SK-N-SH (cell line): ENCODE results near the gene TINAGL1. TPM values are rescaled to one million over a fixed set of nuclear protein-coding genes. Genes with fewer than 3 reads are reported as not detected.

Source experiments
- CTCF ChIA-PET: fragments of 300-600, 350-600 bp; formaldehyde crosslinking; extraction: SDS; loops from one replicate; lab custom pipeline; 2021; lab: Yijun Ruan, JAX
- POLR2A ChIA-PET: fragments of 350-600 bp; sonication (Branson Sonifier 250); formaldehyde crosslinking; extraction: SDS; loops from one replicate; lab custom pipeline; 2020; ENCODE audit warnings: antibody characterized with exemption, inconsistent platforms; lab: Yijun Ruan, JAX
- DNase-seq: peaks from one replicate; pipeline ENCODE4 v3.0.0; 2012
- H2AFZ ChIP-seq: fragments of 200-600 bp; sonication (generic); 2 replicates; pipeline ENCODE4 v1.8.1; 2016; ENCODE audit warnings: antibody characterized with exemption, mild to moderate bottlenecking, low read depth
- H3F3A ChIP-seq: fragments of 200-600 bp; sonication (generic); replicated peaks from 2 replicates; pipeline ENCODE3; 2016; ENCODE audit warnings: antibody characterized with exemption, mild to moderate bottlenecking; ENCODE audit not compliant: insufficient read depth
- H3K27ac ChIP-seq, 2 experiments: fragments of 200-500 bp in 1 of 2; fragments of 200-600 bp in 1 of 2; sonication (Bioruptor generic) in 1 of 2; sonication (generic), shearing (Covaris generic) in 1 of 2; 2 replicates each; pipeline versions ENCODE4 v1.5.1 to v1.6.1; 2014 to 2016; ENCODE audit warnings: low read depth in 2 of 2, inconsistent platforms in 1 of 2, low read length in 1 of 2, mild to moderate bottlenecking in 1 of 2, mixed read lengths in 1 of 2
- H3K27me3 ChIP-seq: fragments of 200-600 bp; sonication (generic), shearing (Covaris generic); 2 replicates; pipeline ENCODE4 v1.6.1; 2016; ENCODE audit warnings: mixed run types; ENCODE audit not compliant: insufficient read depth
- H3K36me3 ChIP-seq, 2 experiments: fragments of 200-500 bp in 1 of 2; fragments of 200-600 bp in 1 of 2; sonication (Bioruptor generic) in 1 of 2; sonication (generic) in 1 of 2; replicated peaks in 1 of 2; 2 replicates each; pipeline versions ENCODE3 to v1.5.1; 2014 to 2016; ENCODE audit warnings: low read length in 1 of 2, mild to moderate bottlenecking in 1 of 2; ENCODE audit not compliant: insufficient read depth in 2 of 2, control insufficient read depth in 1 of 2
- H3K4me1 ChIP-seq, 2 experiments: fragments of 200-500 bp in 1 of 2; fragments of 200-600 bp in 1 of 2; sonication (Bioruptor generic) in 1 of 2; sonication (generic), shearing (Covaris generic) in 1 of 2; 2 replicates each; pipeline versions ENCODE4 v1.5.1 to v1.6.1; 2014 to 2016; ENCODE audit warnings: low read depth in 1 of 2, low read length in 1 of 2, mixed run types in 1 of 2; ENCODE audit not compliant: insufficient read depth in 2 of 2, control insufficient read depth in 1 of 2
- H3K4me2 ChIP-seq: fragments of 200-600 bp; sonication (generic), shearing (Covaris generic); 2 replicates; pipeline ENCODE4 v1.6.1; 2017; ENCODE audit warnings: mixed run types
- H3K4me3 ChIP-seq, 2 experiments: fragments of 200-500 bp in 1 of 2; fragments of 200-600 bp in 1 of 2; sonication (Bioruptor generic) in 1 of 2; sonication (generic), shearing (Covaris generic) in 1 of 2; 2 replicates each; pipeline versions ENCODE4 v1.5.1 to v1.8.1; 2014 to 2016; ENCODE audit warnings: low read depth in 2 of 2, inconsistent platforms in 1 of 2, low read length in 1 of 2, mild to moderate bottlenecking in 1 of 2, mixed read lengths in 1 of 2, moderate library complexity in 1 of 2
- H3K79me2 ChIP-seq: fragments of 200-600 bp; sonication (generic); 2 replicates; pipeline ENCODE4 v1.8.1; 2017; ENCODE audit warnings: mild to moderate bottlenecking; ENCODE audit not compliant: insufficient read depth
- H3K9ac ChIP-seq: fragments of 200-600 bp; sonication (generic); 2 replicates; pipeline ENCODE4 v1.6.1; 2017; ENCODE audit warnings: mixed run types
- H3K9me2 ChIP-seq: fragments of 200-600 bp; sonication (generic); 2 replicates; pipeline ENCODE4 v1.6.1; 2017; ENCODE audit warnings: mixed run types
- H3K9me3 ChIP-seq: fragments of 200-600 bp; sonication (generic); 2 replicates; pipeline ENCODE4 v1.6.1; 2017; ENCODE audit warnings: mixed run types, mild to moderate bottlenecking, moderate library complexity
- H4K20me1 ChIP-seq: fragments of 200-600 bp; sonication (generic); 2 replicates; pipeline ENCODE4 v1.6.1; 2017; ENCODE audit warnings: mild to moderate bottlenecking, mixed run types; ENCODE audit not compliant: insufficient read depth
- EP300 ChIP-seq, 2 experiments: IDR thresholded peaks; 2 replicates each; pipeline versions ENCODE4 v1.4.0 to v1.6.1; 2012; ENCODE audit warnings: borderline replicate concordance in 1 of 2, low read depth in 1 of 2, low read length in 1 of 2
- EZH2phosphoT487 ChIP-seq: fragments of 200-600 bp; sonication (generic); IDR thresholded peaks from 2 replicates; pipeline ENCODE4 v1.6.1; 2017; ENCODE audit warnings: low read depth, mixed run types, mild to moderate bottlenecking, antibody characterized with exemption, moderate library complexity, borderline replicate concordance
- FOSL2 ChIP-seq: IDR thresholded peaks from 2 replicates; pipeline ENCODE4 v1.4.0; 2012; ENCODE audit warnings: low read depth, mild to moderate bottlenecking, moderate library complexity, borderline replicate concordance
- FOXJ3 ChIP-seq: sonication (generic); formaldehyde crosslinking; IDR thresholded peaks from 2 replicates; pipeline ENCODE4 v1.5.1; 2020; ENCODE audit warnings: mild to moderate bottlenecking, missing genetic modification reagents
- JUND ChIP-seq: IDR thresholded peaks from 2 replicates; pipeline ENCODE4 v1.4.0; 2012
- MEF2A ChIP-seq: IDR thresholded peaks from 2 replicates; pipeline ENCODE4 v1.4.0; 2012; ENCODE audit warnings: low read depth, borderline replicate concordance
- NFIC ChIP-seq: IDR thresholded peaks from 2 replicates; pipeline ENCODE4 v1.4.0; 2012; ENCODE audit warnings: borderline replicate concordance
- POLR2AphosphoS5 ChIP-seq: IDR thresholded peaks from 2 replicates; pipeline ENCODE4 v1.6.1; 2012; ENCODE audit warnings: low read depth, low read length
- RCOR1 ChIP-seq: fragments of 150-350 bp; IDR thresholded peaks from 2 replicates; pipeline ENCODE4 v1.6.1; 2017; ENCODE audit warnings: antibody characterized with exemption, low read length
- TAF1 ChIP-seq: IDR thresholded peaks from 2 replicates; pipeline ENCODE4 v1.6.1; 2012; ENCODE audit warnings: low read depth, mild to moderate bottlenecking, low read length, moderate library complexity, borderline replicate concordance
- TCF12 ChIP-seq: IDR thresholded peaks from 2 replicates; pipeline ENCODE4 v1.4.0; 2012
- YY1 ChIP-seq: IDR thresholded peaks from 2 replicates; pipeline ENCODE4 v1.4.0; 2012; ENCODE audit warnings: low read depth, mild to moderate bottlenecking
- WGBS: methylation state at CpG from one replicate; pipeline ENCODE4 v1.1.6; 2017; ENCODE audit warnings: low lambda C conversion rate; 5-methylcytosine and 5-hydroxymethylcytosine counted together
- polyA plus RNA-seq, 3 experiments: library from polyadenylated mRNA; depleted of rRNA; stranded (reverse); fragments of >200 nt; gene quantifications; 2 replicates each; pipeline ENCODE4 v1.2.3, GENCODE V29; 2012
- TF ChIP-seq, protein P1 (sequence below): IDR thresholded peaks from 2 replicates; pipeline ENCODE4 v1.4.0; 2012; ENCODE audit warnings: low read depth, borderline replicate concordance
- TF ChIP-seq, protein P2 (sequence below): IDR thresholded peaks from 2 replicates; pipeline ENCODE4; 2012
- TF ChIP-seq, protein P3 (sequence below): fragments of 200-600 bp; sonication (generic); IDR thresholded peaks from 2 replicates; pipeline ENCODE4 v1.6.1; 2017; ENCODE audit warnings: antibody characterized with exemption, mild to moderate bottlenecking, moderate library complexity

Gene TINAGL1
- polyA plus RNA-seq, 1 of the 3 experiments (the other 2 are of a cell fraction) = not detected

DNA sequence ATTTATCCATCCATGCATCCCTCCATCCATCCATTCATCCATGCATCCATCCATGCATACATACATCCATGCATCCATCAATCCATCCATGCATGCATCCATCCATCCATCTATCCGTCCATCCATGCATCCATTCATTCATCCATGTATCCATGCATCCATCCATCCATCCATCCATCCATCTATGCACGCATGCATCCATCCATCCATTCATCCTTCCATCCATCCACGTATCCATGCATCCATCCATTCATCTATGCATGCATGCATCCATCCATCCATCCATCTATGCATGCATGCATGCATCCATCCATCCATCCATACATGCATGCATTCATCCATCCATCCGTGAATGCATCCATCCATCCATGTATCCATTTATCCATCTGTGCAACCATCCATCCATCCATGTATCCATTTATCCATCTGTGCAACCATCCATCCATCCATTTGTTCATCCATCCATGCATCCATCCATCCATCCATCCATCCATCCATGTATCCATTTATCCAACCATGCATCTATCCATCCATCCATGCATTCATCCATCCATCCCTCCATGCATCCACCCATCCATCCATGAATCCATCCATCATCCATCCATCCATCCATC, 30.3 kb upstream of the TINAGL1 start (continued):
- TF ChIP-seq, protein P1, sequence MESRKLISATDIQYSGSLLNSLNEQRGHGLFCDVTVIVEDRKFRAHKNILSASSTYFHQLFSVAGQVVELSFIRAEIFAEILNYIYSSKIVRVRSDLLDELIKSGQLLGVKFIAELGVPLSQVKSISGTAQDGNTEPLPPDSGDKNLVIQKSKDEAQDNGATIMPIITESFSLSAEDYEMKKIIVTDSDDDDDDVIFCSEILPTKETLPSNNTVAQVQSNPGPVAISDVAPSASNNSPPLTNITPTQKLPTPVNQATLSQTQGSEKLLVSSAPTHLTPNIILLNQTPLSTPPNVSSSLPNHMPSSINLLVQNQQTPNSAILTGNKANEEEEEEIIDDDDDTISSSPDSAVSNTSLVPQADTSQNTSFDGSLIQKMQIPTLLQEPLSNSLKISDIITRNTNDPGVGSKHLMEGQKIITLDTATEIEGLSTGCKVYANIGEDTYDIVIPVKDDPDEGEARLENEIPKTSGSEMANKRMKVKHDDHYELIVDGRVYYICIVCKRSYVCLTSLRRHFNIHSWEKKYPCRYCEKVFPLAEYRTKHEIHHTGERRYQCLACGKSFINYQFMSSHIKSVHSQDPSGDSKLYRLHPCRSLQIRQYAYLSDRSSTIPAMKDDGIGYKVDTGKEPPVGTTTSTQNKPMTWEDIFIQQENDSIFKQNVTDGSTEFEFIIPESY = no peak
- TF ChIP-seq, protein P2, sequence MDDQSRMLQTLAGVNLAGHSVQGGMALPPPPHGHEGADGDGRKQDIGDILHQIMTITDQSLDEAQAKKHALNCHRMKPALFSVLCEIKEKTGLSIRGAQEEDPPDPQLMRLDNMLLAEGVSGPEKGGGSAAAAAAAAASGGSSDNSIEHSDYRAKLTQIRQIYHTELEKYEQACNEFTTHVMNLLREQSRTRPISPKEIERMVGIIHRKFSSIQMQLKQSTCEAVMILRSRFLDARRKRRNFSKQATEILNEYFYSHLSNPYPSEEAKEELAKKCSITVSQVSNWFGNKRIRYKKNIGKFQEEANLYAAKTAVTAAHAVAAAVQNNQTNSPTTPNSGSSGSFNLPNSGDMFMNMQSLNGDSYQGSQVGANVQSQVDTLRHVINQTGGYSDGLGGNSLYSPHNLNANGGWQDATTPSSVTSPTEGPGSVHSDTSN = no peak
- TF ChIP-seq FOSL2 (no peak), MEF2A (no peak)

DNA sequence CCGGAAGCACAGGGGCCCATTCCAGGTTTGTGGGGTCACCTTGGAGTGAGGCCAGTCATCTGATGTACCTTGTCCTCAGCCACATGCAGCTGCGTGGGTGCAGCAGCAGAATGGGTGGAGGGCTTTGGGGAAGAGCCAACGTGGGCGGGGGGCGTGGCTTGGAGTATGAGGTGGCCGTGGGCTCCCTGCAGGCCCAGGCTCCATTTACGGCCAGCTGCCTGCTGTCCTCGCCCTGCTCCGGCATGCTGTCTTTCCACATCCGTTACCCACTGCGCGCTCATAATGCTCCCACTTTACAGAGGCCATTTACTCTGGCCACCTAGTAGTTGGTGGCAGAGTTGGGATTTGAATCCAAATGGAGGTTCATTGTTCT, 27.8 kb upstream of the TINAGL1 start:
- H3K79me2 ChIP-seq = no peaks in the 10 kb centered on the region
- no peaks in the 10 kb centered on the region; the same call in 1 of the 2 replicates for H3K27me3 ChIP-seq
- peak; percentile 32 for DNase-seq
- peaks cover 7% of the 10 kb centered on the region for H3F3A ChIP-seq
- ChIA-PET CTCF (interaction anchor here (0.7 to 5.6 kb wide), 52 partner anchors 8 to 767 kb away, joined by 3 to 74 read pairs (median 5); partner anchors contain the start of gene SERINC2), POLR2A (no interaction called here)
- TF ChIP-seq TAF1 = no peak
- H2AFZ ChIP-seq = no peak overlapping the region
- no peak overlapping the region for H3K9ac ChIP-seq
- no peaks in the 10 kb centered on the region for H3K36me3 ChIP-seq
- H3K4me2 ChIP-seq = no peak overlapping the region
- no peak overlapping the region for H3K27ac ChIP-seq
- WGBS = 96% methylated on average over 5 of the region's 12 CpGs
- peaks cover 0 to 6% of the 10 kb centered on the region in 2 experiments; a peak in 1 of 4 replicates for H3K4me1 ChIP-seq
- H3K9me3 ChIP-seq = no peaks in the 10 kb centered on the region
- no peaks in the 10 kb centered on the region for H3K9me2 ChIP-seq
- no peaks in the 10 kb centered on the region for H4K20me1 ChIP-seq
- H3K4me3 ChIP-seq = no peak overlapping the region

DNA sequence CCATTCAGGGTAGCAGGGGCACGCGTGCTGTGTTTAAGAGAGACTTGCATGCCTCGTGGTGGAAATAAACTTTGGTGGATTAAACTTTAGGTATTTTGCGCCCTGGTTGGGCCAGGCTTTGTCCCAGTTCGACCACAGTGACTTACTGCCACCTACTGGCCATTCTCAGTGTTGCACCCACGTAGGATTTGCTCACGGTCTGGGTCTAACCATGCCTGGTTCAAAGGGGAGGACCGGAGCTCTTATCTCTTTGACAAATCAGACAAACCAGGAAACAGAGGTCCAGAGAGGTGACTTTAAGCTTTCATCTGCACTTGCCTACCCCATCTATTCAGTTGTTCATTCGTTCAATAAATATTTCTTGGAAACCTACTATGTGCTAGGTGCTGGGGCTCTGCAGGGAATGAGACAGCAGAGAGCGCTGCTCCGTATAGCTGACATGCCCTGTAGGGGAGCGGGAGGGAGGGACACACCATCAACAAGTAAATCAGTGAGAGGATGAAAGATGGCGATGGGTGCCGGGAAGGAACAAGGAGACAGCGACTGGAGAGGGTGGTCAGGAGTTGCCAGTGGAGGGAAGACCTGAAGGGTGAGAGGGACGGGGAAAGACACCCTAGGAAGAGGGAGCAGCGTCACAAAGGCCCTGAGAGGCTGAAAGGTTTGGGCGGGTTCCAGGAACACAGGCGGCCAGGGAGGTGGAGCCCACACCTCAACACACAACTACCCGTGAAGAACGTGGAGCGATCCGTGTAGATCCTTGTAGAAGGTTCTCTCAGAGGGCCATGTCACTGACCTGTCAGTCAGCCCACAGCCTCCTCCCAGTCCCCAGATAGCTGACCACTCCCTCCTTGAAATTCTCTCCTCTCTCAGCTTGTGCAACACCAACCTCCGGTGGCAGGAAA, 27.2 kb upstream of the TINAGL1 start:
- H3K27me3 ChIP-seq = no peaks in the 10 kb centered on the region; the same call in 1 of the 2 replicates
- ChIA-PET CTCF (interaction anchor here (0.5 to 5.6 kb wide), 85 partner anchors 9 to 767 kb away, joined by 3 to 74 read pairs (median 4); partner anchors contain the start of gene SERINC2), POLR2A (no interaction called here)
- H3K27ac ChIP-seq = no peak overlapping the region
- peaks cover 7% of the 10 kb centered on the region for H3F3A ChIP-seq
- no peaks in the 10 kb centered on the region for H3K79me2 ChIP-seq
- peak; percentile 88 for DNase-seq
- H3K9ac ChIP-seq = no peak overlapping the region
- H3K4me1 ChIP-seq = peaks cover 0 to 6% of the 10 kb centered on the region in 2 experiments; a peak in 2 of 4 replicates
- no peak overlapping the region; a peak in 1 of 4 replicates for H3K4me3 ChIP-seq
- WGBS = 31% methylated on average over 22 of the region's 24 CpGs
- no peaks in the 10 kb centered on the region for H3K9me2 ChIP-seq
- no peaks in the 10 kb centered on the region for H4K20me1 ChIP-seq
- no peaks in the 10 kb centered on the region for H3K36me3 ChIP-seq
- no peak overlapping the region for H3K4me2 ChIP-seq
- no peaks in the 10 kb centered on the region for H3K9me3 ChIP-seq
- no peak overlapping the region for H2AFZ ChIP-seq
- TF ChIP-seq, protein P3, sequence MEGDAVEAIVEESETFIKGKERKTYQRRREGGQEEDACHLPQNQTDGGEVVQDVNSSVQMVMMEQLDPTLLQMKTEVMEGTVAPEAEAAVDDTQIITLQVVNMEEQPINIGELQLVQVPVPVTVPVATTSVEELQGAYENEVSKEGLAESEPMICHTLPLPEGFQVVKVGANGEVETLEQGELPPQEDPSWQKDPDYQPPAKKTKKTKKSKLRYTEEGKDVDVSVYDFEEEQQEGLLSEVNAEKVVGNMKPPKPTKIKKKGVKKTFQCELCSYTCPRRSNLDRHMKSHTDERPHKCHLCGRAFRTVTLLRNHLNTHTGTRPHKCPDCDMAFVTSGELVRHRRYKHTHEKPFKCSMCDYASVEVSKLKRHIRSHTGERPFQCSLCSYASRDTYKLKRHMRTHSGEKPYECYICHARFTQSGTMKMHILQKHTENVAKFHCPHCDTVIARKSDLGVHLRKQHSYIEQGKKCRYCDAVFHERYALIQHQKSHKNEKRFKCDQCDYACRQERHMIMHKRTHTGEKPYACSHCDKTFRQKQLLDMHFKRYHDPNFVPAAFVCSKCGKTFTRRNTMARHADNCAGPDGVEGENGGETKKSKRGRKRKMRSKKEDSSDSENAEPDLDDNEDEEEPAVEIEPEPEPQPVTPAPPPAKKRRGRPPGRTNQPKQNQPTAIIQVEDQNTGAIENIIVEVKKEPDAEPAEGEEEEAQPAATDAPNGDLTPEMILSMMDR = peak; percentile 93
- TF ChIP-seq JUND (no peak), POLR2AphosphoS5 (no peak), NFIC (no peak), RCOR1 (peak; percentile 33; the same call in 1 of the 2 replicates), FOXJ3 (no peak), FOSL2 (no peak), TCF12 (no peak), YY1 (no peak), EP300 (IDR thresholded peaks at IDR 0.05; ENCODE audit: borderline replicate concordance in 1 of 2, low read depth in 1 of 2, low read length in 1 of 2) (no peak; a peak in 1 of 4 replicates), EZH2phosphoT487 (no peak)
- TF ChIP-seq, protein P2 = no peak
